HG03159 (cell line): Measurements from ENCODE around the gene SLC2A13.
"Not testable (repeated sequence)": the region's sequence is repeated elsewhere in the genome, so short reads cannot be mapped to it uniquely, and the experiment has no call there.

Experiments
- ATAC-seq: cut with Tn5 transposase; IDR thresholded peaks from one replicate; pipeline ENCODE4 v1.9.1; 2021; ENCODE audit warnings: mild to moderate bottlenecking, moderate library complexity; ENCODE audit not compliant: unreplicated experiment

The SLC2A13 gene

DNA sequence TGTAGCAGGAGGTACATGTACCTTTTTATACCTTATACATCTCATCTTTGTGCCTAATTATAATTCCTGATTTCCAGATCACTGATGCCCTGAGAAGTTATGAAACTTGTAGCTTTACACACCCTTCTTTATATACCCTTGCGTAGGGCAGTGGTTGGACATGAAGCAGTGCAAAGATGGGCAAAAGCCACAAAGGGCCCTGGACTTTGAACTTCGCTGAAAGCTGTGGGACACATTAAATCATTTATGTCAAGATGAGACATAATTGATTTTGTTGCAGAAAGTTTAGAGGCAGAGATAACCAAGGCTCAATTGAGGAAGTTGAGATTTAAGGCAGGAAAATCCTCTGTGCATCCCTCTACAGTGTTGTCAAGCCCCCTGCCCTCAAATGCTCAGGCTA, 170.0 kb downstream of the SLC2A13 start:
- no peak for ATAC-seq

DNA sequence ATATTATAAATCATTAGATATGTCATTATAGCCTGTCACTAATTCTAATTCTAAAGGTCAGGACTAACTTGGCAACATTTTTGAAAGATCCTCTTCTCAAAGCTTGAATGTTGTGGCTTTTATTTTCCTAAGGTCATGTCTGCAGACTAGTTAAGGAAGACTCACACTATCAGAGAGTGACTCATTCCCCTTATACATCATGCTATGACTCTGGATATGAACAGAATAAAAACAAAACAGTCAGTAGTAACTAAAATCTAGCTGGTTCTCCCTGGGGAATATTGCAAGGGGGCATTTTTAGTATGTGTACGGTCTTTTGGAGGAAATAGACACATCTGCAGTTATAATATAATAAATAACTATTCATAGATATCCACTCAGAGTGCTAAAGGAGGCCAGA, 170.6 kb downstream of the SLC2A13 start:
- ATAC-seq, result no peak

DNA sequence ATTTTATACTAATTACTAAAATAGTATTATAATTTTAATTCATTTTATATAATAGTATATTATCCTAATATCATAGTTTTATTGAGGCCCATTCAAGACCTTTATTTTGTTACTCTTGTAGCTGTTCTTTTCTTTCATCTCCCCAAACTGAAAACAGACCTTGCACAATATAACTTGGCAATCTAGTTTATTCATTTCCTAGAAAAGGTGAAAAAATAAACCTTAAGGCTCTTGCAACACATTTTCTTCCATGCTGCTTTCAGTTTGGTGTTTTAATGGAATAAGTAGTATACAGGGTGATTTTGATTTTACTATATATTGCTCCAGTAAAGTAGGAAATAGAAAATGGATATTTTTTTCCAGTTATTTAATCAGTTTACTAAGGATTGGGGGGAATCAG, 174.0 kb downstream of the SLC2A13 start:
- ATAC-seq, result no peak

DNA sequence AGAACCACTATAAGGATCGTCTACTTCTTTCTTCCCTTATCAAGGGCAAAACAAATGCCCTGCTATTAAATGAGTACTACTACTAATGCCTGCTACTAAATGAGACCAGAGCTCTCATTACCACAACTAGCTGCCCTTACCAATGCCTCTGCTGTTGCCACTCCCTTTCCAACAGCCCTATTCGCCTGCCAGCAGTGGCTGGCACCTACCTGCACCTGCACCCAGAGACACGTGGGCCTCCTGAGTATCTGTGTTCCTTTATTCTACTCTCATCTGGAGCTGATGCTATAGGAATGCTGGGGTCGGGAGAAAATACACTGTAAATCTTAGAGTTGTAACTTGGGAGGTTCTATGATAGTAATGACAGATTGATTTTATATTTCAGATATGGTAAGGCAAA, 174.7 kb downstream of the SLC2A13 start:
- ATAC-seq, result no peak

DNA sequence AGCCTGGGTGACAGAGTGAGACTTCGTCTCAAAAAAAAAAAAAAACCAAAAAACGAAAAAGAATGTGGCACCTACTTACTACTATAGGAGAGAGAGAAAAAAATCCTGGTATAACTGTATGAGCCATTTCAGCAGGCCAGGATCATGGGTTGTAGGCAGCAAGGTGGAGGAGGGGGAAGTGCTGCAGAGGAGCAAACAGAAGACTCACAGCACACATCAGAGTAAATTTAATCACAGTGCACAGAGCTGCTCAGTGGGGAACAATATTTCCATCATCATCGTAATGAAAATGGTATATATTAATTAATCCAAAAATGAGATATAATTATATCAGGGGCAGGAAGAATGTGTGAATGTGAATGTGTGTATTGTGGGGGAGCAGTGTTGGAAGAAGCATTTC, 175.8 kb downstream of the SLC2A13 start:
- ATAC-seq, result no peak

DNA sequence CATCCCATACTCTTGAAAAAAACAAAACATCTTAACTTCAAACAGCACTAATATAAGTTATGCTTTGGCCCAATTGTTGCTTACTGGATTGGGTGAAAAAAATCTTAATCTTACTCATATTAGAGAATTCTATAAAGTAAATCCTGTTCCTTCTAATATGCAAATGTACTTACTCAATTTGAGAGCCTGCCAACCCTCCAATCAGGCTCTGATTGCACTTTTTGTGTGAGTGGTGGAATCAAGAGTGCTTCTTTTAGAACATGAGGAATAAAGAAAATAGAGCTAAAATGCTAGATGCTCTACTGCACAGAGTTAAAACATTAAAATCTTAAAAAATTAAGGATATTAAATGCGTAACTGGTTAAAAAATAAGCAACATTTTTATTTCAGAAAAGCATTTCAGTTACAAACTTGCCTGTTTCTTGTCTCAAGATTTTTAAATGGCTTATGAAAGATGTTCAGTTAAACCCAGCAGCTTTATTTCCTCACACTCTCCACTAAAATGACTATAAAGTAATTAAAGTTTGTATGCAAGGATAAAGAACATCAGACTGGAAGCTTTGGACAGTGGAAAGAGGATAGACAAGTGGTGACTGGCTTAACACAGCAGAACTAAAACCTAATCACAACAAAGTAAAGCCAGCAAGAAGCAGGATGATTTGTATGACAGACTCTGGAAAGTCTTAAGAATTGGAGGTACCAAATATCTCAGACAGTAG, 177.5 kb downstream of the SLC2A13 start:
- ATAC-seq, result no peak

DNA sequence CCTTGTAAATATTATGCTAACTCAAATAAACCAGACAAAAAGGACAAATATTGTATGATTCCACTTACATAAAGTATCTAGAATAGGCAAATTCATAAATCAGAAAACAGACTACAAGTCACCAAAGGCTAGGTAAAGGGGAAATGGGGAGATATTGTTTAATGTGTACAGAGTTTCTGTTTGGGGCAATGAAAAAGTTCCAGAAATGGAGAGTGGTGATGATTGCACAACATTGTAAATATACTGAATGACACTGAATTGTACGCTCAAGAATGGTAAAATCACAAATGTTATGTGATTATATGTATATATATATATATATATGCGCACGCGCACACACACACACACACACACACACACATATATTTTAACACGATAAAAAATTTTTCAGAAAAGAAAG, 182.5 kb downstream of the SLC2A13 start:
- no peak for ATAC-seq

DNA sequence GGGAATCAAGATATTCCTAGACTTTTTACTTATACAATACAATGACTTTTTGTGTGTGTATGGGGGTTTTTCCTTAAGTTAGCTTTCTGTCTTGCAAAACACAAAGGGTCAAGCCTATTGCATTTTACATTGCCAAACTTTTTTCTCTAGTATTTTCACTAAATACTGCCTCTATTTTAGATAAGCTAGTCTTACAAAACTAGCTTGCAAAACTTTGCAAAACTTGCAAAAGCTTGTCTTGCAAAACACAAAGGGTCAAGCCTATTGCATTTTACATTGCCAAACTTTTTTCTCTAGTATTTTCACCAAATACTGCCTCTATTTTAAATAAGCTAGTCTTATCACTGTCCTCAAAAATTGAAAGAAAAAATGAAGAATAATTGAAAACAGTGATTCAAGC, 183.3 kb downstream of the SLC2A13 start:
- ATAC-seq, result not testable (repeated sequence)

DNA sequence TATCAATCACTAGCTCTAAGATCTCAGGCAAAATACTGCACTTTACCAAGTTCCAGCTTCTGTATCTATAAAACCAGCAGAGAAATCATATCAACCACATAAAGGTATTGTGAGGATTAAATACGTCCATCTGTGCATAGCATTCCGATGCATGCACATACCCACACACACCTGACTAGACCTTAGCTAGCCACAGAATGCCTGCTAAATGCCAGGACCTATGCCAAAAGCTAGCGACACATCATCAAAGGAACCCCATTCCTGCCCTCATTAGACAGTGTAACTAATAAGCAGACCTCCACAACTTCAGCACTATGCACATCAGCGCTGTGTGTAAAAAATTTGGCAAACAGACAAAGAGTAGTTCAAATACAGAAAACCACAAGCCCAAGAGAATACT, 185.2 kb downstream of the SLC2A13 start:
- no peak for ATAC-seq

DNA sequence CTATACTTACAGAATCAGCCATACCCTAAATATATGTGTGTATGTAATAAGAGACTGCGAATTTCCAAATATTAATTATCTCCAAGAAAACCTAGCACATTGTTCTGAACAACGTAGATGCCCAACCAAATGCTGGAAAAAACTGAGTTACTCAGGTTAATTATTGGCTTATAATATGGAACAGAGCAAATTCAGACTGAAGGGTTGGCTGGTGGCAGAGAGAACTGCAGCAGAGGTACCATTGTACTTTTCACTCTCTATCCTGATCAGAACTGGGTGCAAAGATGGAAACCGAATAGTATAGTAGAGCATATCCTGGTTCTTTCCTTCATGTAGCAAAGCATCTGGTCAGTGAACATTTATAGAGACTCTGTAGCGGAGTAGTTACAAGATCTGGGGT, 185.7 kb downstream of the SLC2A13 start:
- ATAC-seq, result no peak

DNA sequence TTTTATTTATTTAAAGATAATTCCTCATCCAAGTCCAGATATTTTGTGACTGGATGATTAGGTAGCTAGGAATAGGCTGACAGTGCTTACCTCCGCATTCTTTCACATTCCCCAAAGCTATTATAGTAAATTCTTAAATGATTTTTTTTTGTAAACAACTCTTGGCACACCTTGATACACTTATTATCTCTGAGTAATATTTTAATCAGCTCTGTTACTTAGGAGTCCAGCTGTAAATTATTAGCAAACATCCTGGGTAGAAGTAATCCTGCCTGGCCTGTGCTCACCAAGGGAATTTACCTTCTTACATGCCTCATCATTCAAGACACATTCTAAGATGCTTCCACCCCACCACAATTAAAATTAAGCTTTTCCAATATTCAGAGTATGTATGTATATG, 186.1 kb downstream of the SLC2A13 start:
- no peak for ATAC-seq

DNA sequence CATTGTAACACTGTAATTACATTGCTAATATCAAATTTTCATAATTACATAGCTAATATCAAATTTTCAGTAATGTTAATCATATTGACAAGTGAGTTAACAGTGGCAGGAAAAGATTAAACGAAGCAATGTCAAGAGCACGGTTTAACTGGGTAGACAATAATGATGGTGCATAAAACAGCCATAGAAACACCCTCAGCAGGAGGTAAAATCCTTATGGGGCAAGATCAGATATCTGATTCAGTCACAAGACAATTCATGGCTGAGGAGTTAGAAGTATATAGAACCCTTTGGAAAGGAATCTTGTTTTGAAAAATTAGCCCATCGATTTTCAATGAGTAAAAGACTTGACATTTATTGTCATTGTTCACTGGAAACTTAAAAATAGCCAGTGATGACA, 190.6 kb downstream of the SLC2A13 start:
- ATAC-seq, result no peak

DNA sequence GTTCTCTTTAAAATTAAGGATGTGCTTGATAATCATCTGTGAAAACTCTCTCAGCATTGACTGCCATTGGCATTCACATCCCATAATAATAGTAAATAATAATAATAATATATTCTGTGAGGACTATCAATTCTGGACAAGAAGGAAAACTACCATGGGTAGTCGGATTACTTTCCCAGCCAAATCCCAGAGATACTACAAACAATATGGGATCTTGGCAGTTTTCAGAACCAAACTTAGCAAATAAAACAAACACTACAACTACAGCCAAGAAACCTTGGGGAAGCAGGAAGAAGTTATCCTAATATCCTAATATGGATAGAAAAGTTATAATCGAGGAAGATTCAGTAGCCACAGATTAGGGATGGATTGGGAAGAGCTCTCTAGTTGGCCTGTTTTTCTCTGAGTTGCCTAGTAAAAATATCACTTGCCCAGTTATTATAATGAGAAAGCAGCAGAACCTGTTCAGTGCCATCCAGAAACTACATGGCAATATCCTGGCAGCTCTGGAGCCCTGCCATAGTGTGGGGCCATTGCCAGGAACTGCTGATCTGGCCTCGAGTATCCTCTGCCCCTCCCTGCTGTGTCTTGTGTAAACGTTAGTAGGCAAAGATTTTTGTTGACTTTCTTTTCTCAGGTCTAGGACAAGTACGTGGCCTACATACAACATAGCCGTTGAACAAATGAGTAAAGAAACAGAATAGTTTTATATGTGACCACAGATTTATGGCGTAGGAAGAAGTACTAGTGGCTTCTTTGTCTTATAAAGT, 193.5 kb downstream of the SLC2A13 start:
- ATAC-seq, result no peak

DNA sequence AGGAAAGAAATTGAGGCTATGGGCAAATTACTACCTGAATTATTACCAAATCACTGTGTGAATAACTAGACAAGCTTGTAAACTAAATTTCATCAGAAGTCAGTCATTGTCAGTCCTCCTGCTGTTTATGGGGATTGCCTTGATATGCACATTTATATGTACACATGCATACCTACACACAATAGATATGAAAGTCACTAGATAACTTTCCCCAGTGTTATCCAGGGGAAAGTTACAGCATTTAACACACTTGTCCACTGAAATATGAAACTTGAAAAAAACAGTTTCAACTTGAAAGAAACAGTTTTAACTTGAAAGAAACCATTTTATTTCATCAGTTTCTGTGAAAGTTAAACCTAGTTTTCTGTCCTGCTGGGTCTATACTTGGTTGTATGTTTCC, 199.6 kb downstream of the SLC2A13 start:
- ATAC-seq, result no peak

DNA sequence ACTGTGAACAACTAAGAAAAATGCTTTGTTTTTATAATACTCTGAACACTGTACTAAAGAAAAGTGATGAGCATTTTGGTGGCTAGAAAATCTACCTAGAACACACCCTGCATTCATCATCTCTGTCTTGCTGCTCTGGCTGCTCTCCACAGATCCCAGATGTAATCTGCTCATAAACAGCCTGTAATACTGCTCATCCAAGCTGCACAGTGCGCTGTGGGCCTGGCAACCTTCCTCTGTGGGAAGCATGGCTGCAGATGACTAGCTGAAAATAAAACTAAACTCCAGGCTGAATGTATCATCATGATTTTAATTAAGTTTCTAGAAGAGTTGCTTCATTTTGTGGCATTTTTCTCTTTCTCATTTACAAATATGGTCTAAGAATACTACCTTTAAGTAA, 200.7 kb downstream of the SLC2A13 start:
- ATAC-seq, result no peak

DNA sequence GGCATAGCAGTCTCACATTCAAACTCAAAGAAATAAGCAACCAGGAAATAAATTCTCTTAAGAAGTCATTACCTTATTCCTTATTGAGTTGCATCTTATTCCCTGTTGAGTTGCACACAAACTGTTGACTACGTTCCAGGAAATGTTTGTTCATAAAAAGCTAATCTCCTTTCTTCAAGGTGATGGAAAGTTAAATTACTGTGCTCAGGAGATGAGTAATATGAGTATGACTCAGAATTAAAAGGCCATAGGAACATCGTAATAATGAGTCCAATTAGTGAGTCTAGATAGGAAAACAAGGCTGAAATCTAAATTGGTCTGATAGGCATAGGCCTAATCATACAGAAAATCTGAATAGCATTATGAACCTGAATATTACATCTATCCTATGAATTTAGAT, 203.1 kb downstream of the SLC2A13 start:
- no peak for ATAC-seq

DNA sequence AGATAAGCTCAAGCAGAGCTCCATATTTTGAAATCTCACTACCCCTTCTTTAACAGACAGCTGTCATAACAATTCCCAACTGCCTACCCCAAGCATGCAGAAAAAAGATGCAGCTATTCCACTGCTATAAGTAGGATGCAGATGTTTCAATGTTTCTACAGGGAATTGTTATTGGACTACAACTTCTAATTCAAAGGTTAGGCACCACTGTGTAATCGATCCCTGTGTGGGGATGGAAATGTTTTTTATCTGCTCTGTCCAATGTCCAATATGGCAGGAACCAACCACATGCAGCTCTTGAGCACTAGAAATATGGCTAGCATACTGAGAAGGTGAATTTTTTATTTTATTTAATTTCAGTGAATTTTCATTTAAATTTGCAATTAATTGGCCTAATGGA, 208.6 kb downstream of the SLC2A13 start:
- ATAC-seq, result no peak

DNA sequence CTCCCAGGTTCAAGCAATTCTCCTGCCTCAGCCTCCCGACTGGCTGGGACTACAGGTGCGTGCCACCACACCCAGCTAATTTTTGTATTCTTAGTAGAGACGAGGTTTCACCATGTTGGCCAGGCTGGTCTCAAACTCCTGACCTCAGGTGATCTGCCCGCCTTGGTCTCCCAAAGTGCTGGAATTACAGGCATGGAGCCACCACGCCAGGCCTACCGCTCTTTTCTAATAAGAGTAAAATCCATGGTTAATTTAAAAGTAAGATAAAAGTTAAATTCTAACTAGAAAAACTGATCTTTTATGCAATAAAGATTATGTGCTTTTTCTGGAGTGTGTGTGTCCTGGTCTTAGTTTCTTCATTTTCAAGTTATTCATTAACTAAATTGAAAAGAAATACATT, 212.5 kb downstream of the SLC2A13 start:
- ATAC-seq, result not testable (repeated sequence)

DNA sequence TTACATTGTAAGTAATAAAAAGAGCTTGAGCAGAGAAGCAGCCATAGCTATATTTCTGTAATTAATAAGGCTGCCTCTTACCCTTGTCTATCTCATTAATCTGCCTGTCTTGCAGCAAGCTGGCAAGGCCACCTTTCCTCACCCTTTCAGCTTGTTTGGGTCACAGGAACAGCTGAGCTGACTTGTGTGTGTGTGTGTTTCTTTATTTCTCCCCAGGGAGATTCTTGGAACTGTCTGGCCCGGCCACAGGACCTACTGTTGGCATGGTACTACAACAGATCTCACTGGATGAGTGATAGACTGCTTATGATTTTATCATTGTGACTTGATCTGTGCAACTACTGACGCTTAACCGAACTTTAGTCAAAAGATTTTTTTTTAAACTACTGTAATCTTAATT, 213.7 kb downstream of the SLC2A13 start:
- no peak for ATAC-seq

DNA sequence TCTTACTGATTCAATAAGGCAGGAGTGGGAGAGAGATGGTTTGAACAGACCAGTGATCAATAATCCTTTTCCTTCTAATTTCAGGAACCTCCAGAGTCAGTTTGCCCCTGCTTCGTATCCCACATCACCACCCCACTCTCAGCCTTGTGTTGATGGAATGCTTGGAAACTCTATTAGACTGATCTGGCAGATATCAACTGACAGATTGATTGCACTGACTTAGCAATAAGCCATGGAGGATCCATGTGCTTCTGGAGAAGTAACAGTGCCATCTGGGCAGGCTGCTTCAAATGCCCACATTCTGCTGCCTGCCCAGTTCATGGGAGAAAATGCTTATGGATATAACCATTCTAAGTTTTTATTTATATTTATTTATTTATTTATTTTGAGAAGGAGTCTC, 218.0 kb downstream of the SLC2A13 start:
- ATAC-seq, result no peak

DNA sequence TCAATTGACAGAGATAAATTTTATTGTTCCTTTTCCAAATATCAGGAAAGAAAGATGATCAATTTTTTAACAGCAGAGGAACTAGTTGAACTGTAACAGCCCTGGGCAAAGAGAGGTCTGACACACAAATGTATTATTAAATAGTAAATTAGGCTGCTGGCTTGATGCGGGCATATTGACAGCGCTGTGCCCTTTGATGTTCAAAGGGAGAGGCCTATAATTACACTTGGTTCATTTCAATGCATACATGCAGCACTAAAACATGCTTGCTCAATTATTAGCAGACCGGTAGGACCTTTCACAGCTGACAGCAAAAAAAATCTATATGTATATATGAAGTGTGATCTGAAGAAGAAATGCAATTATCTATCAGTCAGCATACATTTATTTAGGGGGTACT, 219.8 kb downstream of the SLC2A13 start:
- ATAC-seq, result no peak

DNA sequence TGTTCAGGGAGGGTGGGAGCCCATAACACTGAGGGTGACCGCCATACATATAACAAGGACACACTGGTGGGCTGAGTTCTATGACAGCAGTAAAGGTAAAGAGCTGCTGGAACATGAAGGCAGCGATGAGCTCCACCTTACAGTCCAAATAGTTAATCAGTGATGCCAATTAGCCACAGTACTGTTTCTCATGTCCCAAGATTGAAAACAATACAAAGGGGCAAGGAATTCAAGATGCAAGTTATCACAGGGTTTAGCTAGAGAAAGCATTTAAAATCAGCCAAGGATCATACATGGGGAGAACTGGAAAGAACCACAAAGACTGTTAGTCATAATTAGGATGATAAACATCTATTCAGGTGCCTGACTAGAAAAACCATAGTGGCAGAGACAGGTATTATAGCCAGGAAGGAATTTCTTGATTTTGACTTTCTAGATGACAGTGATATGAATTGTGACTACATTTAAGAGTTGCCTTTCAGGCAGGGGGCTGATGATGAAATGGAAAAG, 221.2 kb downstream of the SLC2A13 start:
- no peak for ATAC-seq
